ENCODE results near the gene ERP27.
A peak's percentile ranks its signal among the peaks of the same experiment; 100 is the strongest.

ERP27 gene

DNA sequence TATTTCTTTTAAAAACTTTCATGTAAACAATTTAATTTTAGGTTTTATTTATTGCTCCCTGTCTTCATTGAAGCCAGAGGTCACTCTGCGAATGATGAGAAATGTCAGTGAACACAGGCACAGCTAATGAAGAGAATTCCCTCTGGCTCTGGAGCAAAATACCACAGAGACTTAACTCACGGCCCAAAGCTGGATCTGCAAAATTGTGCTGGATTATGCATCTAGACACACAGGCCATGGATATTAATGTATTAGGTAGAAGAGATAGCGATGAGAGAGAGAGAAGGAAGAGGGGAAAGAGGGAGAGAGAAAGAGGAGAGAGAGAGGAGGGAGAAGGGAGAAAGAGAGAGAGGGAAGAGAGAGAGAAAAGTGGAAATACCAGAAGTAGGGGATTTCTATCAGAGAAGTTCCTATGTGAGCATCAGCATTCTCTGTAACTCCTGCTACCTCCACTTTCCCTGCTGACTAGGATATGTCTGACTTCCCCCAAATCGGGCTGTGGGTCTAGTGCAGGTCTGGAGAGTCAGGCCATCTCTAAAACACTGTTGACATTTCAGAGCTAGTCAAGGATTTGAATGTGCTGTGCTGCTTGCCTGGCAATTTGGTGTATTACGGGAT is 19.3 kb upstream of the ERP27 start:
- peak overlapping the region; percentile 89 for H3K4me3 ChIP-seq (ENCODE audit: low read depth, low read length)
- TF ChIP-seq, protein P1, sequence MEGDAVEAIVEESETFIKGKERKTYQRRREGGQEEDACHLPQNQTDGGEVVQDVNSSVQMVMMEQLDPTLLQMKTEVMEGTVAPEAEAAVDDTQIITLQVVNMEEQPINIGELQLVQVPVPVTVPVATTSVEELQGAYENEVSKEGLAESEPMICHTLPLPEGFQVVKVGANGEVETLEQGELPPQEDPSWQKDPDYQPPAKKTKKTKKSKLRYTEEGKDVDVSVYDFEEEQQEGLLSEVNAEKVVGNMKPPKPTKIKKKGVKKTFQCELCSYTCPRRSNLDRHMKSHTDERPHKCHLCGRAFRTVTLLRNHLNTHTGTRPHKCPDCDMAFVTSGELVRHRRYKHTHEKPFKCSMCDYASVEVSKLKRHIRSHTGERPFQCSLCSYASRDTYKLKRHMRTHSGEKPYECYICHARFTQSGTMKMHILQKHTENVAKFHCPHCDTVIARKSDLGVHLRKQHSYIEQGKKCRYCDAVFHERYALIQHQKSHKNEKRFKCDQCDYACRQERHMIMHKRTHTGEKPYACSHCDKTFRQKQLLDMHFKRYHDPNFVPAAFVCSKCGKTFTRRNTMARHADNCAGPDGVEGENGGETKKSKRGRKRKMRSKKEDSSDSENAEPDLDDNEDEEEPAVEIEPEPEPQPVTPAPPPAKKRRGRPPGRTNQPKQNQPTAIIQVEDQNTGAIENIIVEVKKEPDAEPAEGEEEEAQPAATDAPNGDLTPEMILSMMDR (IDR thresholded peaks at IDR 0.05; ENCODE audit: borderline replicate concordance, insufficient read depth, low read depth, low read length): no peak

DNA sequence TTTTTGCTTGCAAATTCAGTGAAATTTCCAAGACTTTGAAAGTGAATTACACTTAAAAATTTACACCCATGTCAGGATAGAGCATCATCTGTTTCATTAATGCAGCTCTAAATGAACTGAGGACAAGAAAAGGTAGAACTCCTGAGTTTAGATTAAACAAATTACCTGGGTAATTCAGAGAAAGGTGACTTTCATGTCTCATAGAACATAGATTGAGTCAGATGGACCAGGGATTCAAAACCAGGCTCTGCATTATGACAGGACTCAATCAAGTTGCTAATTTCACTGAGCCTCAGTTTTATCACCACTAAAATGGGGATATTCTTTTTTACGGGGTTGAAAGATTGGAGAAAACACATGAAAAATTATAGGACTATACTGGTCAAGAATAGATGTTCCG is 18.6 kb upstream of the ERP27 start:
- TF ChIP-seq, protein P1 (IDR thresholded peaks at IDR 0.05; ENCODE audit: borderline replicate concordance, insufficient read depth, low read depth, low read length): no peak
- no peak overlapping the region for H3K4me3 ChIP-seq (ENCODE audit: low read depth, low read length)

DNA sequence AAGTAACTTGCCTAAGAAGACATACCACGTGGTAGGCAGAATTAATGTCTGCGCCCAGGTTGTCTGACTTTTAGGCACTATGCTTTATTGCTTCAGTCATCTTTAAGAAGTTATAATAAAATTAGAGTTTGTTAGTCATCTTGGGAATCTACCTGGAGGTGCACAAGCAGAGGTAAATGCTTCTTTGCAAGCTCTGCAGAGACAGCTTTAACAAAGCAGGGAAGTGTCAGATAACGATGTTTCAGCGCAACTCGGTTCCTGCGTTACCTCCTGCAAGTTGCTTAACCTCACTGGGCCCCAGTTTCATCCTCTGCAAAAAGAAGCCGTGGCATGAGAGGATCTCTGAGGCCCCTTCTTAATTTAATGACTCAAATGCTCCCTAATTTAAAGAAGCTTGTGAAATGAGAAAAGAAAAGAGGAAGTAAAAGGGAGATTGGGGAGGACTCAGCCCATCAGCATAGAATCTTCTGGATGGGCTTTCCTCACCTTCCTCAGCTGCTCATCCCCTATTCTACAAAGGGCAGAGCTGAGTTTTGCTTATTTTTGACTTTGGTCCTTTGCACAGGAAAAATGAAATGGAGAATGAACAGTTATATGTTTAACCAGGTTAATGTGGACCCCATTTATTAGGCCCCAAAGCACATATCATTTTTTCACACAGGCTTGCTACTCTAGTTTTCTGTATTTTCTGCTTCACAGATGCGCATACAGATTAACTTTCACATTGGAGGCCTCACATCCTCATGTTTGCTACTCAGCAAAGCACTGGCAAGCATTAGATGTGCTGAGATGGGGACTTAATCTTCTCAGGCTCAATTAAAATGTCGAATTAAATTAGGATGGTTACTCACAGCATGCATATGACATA is 17.9 kb upstream of the ERP27 start:
- H3K4me3 ChIP-seq (ENCODE audit: low read depth, low read length): peak overlapping the region; percentile 19
- TF ChIP-seq, protein P1 (IDR thresholded peaks at IDR 0.05; ENCODE audit: borderline replicate concordance, insufficient read depth, low read depth, low read length): no peak

GRCh38 chr12:14954269-14954668 is 15.9 kb upstream of the ERP27 start:
- TF ChIP-seq, protein P1 (IDR thresholded peaks at IDR 0.05; ENCODE audit: borderline replicate concordance, insufficient read depth, low read depth, low read length): no peak
- peak overlapping the region; percentile 18 for H3K4me3 ChIP-seq (ENCODE audit: low read depth, low read length)

DNA sequence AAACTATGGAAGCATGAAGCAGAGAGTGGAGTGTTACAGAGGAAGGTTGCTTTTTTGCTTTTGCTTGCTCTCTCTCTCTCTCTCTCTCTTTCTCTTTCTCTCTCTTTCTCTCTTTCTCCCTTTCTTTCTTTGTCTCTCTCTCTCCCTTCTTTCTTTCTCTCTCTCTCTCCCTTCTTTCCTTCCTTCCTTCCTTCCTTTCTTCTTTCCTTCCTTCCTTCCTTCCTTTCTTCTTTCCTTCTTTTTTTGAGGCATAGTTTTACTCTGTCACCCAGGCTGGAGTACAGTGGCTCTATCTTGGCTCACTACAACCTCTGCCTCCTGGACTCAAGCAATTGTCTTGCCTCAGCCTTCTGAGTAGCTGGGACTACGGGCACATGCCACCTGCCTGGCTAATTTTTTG is 15.4 kb upstream of the ERP27 start:
- TF ChIP-seq, protein P1 (IDR thresholded peaks at IDR 0.05; ENCODE audit: borderline replicate concordance, insufficient read depth, low read depth, low read length): no peak
- peak overlapping the region; percentile 18 for H3K4me3 ChIP-seq (ENCODE audit: low read depth, low read length)

GRCh38 chr12:14952299-14952921 is 14.1 kb upstream of the ERP27 start:
- peak overlapping the region; percentile 19 for H3K4me3 ChIP-seq (ENCODE audit: low read depth, low read length)
- TF ChIP-seq, protein P1 (IDR thresholded peaks at IDR 0.05; ENCODE audit: borderline replicate concordance, insufficient read depth, low read depth, low read length): no peak

All from GM12875 (cell line).